CD4-positive, alpha-beta T cell treated with Interleukin-1 beta for 1 hour (primary cell): Measurements from ENCODE around the gene EXOC2.
A peak's percentile ranks its signal among the peaks of the same experiment; 100 is the strongest.
"Not testable (repeated sequence)": the region's sequence is repeated elsewhere in the genome, so short reads cannot be mapped to it uniquely, and the experiment has no call there.

Experiments used
- DNase-seq, 2 donors: peaks; one replicate each; pipeline ENCODE4 v3.0.0-alpha.2; 2020 to 2022

EXOC2 gene

DNA sequence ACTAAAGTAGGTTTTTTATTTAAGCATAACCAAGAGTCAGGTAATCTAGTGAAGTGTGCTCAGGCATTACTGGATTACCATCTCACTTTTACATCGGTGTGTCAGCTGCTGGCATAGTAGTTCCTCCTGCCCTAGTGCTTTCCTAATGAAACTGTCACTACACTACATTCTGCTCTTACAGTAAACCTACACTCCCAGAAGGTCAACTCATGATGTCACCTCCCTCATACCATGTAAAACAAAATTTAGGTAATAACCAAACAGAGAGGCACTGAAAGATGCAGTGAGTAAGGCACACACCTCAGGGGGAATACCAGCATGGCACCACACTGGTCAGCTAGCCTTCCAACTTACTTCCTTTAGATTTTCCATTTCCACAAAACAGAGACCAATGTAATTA, 59.3 kb downstream of the EXOC2 start:
- DNase-seq: no peak

DNA sequence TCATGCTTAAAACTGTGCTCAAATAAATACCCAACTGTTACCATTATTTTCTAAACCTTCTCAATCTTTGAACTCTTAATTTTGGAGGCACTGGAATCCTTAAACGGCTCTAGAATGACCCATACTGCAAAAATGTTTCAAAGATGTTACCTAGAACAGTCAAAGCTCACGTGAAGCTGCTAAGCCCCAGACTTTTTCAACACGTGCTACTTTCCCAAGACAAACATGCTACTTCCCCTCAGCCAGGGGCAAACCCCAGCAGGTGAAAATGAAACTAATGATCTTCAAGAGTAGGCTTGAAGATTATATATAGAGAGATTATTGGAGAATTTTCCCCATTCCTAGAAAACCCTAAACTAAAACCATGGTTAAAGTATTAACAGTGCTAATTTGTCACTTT, 64.2 kb downstream of the EXOC2 start:
- no peak for DNase-seq

DNA sequence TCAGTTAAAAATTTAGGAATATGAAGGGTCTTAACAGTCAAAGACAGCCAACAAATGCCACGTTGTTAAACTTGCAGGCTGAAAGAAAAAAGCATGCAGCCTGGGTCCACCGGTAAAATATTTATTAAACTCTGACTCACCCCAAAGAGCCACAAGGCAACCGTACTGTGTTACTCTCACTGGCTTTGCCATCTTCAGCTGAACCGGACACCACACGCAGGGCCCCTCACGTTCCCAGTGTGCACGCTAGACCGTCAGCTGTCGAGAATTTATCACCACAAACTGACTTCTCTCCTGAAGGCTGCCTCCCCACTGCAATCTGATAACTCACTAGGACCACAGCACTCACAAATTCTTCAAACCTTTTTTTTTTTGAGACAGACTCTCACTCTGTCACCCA, 66.7 kb downstream of the EXOC2 start:
- no peak for DNase-seq

DNA sequence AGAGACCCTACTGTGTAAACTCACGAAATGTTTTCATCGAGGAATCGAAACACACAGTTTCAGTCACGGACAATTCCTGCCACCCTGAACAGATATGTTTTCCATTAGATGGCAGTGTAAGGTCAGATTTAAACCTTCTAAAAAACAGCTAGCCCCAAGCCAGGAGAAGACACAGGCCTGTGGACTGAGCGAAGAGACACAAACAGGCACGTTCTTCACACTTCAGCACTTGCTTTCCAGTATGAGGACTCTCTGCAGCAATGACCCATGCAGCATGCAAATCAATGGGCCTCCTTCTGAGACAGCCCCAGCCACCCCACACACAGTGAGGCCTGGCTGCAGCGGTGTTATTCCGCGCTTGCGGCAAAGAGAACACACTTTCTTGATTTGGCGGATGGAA, 68.0 kb downstream of the EXOC2 start:
- DNase-seq: no peak

DNA sequence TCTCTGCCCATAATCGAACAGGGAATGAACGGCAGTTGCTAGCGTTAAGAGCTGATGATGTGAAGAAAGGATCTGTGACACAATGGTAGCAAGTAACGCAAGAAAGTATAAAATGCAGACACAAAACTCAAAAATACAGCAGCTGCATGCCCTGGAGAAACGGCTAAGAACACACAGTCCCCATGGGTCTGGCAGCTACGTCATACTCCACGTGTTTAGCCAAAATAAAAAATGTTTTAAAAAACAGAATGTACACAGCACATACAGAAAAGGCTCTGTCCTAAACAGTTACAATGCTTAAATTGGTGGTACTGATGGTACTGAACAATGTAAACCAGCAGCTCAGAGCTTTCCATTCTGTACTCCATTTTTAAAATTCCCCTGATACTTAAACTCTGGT, 70.5 kb downstream of the EXOC2 start:
- DNase-seq: no peak

DNA sequence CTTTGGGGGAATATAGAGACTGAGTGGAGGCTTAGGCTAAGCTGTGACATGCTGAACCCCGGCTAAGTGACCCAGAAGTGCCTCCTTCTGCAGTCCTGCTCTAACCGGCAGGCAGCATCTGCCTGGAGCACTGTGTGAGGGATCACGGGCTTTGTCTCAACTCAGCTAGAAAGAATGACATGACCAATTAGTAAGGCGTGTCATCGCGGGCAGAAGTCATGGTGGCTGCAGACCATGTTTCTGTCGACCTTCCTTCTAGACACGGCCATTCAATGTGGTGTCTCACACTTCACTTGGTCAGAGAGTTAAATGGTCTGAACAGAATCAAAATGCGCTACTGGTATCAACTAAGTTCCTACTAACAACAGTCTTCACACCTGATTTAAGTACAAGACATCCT, 71.0 kb downstream of the EXOC2 start:
- no peak for DNase-seq

DNA sequence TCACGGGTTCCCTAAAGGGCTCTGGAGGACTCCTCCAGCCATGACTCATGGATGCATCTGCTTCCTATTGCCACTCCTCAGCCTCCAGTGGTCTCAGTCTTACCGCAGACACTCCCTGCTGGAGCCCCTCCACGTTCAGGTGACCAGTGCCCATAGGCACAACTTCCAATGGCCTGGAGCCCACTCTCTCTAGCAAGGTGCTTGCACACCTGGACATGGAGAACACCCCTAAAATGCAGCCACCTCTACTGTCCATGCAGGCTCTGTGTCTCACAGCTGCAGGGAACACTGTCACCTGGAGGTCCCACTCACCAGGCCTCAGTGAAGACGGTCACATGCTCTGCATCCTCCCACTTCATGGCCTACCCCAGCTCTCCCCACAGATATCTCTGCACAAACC, 72.0 kb downstream of the EXOC2 start:
- DNase-seq: no peak

DNA sequence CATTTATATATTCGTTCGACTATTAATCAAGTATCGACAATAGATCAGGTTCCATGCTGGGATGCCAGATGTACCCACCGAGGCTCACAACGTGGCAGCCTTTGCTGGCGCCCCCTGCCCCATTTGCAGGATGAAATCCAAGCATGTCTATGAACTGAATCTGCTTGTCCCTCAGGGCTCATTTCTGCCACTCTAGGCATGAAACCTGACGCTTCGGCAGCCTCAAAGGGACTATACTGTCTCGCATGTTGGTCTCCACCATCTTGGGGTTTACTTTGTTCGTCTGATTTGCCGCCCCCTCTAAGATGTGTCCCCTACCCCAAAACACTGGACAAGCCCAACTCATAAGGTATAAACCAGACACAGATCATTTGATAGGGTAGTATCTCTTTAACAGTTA, 72.8 kb downstream of the EXOC2 start:
- no peak for DNase-seq

DNA sequence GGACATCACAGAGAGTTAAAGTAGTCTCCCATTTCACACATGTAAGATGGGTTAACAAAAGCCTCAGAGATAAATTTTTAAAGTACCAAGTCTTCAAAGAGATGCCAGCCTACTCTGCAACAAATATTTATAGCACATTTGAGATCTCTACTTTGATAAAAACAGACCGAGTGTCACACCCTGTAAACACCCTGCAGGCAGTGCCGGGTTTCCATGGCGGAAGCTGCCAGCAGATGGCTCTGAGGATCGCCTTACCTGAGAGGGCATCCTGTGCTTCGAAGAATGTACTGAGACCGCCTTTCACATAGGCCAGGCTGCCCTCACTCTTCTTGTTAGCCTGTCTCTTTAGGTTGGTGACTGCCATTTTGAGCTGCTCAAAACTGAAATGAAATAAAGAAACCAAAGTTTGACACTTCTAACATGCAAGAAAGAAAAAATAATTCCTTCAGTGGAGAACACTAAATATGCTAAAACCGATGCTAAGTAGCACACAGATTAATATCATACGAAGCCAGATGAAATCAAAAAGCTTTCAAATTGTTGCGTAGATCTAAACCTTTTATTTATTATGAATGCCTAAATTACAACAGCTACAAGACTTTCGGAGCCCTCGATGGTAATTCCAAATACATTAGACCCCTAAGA, 75.4 kb downstream of the EXOC2 start:
- peak in 1 of 2 donors; percentile 11 for DNase-seq

DNA sequence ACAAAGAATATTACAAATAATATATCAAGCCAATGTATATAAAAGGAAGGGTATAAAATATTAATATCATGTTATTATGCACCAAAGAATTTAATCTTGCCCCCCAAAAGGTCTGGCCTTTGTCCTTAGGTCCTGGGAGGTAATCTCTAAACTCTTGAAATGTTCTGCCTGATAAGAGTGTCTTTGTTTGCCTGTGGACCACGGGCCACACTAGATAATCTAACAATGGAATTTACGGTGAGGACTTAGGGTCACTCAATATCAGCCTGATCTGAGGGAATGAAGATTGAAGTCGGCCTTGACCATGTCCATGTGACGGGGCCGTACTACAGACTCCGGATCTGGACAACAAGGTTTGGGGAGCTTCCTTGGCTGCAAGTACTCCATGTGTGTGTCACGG, 79.0 kb downstream of the EXOC2 start:
- no peak for DNase-seq

DNA sequence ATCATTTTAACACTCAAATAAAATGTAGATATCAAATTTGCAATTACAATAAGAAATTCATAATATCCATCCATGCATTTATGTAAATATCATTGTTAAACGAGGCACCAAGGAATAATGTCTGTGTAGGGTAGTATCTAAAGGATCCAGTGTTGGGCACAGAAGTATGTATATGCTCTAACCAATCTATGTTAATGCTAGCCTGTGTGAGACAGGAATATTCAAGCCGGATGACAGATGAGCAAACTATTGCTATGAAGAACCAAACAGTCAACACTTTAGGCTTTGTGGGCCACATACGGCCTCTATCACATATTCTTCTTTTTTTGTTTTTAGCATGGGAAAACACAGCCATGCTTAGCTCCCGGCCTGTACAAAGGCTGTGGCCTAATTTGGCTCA, 81.0 kb downstream of the EXOC2 start:
- no peak for DNase-seq

DNA sequence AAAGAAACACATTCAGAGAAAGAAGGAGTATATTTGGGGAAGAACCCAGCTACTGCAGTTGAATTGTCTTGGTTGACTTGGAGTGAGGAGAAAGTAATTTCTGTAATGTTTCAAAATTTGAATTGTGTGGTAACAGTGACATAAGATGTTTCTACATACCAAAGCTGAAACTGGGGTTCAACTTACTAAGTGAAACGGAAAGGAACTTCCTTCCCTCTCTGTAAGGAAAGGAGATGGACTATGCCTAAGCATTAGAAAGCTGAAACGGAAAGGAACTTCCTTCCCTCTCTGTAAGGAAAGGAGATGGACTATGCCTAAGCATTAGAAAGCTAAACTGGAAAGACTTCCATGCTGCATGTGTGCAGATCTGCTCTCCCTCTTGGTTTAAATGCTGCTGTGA, 82.1 kb downstream of the EXOC2 start:
- DNase-seq: no peak

DNA sequence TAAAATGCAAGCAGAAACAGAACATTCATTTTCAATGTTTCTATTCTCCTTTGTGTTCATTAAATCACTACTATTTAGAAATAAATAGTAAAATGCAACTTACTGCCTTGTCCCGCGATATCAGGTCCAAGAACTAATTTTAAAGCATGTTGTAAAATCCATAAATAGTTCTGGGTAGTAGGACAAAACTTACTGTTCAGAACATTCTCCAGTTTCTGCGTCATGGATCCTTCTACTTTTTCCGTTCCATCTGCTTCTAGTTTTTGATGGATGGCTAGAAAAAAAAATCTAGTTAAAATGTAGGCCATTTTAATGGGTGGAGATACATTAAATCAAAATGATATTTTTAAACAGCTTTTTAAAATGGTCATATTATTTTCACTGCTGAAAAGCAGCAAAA, 83.0 kb downstream of the EXOC2 start:
- DNase-seq: no peak

DNA sequence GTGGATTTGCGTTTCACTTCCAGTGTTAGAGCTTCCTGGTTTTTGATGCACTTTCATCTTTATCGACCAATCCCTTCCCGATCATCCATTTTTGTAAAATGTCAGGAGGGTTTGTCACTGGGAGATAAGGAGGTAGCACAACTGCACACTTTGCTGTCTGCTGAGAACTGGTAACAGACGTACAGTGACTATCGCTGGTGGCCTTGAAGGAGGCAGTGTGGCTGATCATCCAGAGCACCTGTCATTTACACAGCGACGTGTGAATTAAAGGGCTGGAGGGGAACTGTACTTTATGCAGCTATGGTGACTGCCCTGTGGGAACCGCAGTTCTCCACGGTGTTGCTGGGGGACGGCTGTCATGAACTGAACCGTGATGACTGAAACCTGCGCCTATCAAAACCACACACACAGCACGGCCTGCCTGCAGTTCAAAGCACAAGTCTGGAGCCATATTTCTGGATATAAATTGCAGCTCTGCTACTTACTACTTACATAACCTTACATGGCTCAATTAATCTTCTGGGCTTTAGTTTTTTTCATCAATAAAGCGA, 86.0 kb downstream of the EXOC2 start:
- DNase-seq: no peak

DNA sequence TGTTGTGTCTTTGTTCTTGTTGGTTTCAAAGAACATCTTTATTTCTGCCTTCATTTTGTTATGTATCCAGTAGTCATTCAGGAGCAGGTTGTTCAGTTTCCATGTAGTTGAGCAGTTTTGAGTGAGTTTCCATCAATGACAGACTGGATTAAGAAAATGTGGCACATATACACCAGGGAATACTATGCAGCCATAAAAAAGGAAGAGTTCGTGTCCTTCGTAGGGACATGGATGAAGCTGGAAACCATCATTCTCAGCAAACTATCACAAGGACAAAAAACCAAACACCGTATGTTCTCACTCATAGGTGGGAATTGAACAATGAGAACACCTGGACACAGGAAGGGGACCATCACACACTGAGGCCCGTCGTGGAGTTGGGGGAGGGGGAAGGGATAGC, 87.0 kb downstream of the EXOC2 start:
- DNase-seq: not testable (repeated sequence)

DNA sequence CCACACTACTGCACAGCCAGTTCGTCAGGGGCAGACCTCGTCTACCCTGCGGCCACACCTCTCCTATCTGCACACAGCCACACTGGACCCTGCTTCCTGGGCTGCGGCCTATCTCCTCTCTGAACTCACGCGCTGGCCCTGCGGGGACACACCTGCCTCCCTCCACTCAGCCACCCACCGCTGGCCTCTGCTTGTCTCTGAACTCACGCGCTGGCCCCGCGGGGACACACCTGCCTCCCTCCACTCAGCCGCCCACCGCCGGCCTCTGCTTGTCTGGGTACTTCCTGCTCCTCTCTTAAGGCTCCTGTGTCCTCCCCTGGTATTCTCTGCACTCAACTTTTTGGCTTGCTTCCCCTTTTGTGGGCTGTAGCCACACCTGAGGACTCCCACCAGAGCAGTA, 88.4 kb downstream of the EXOC2 start:
- DNase-seq: no peak

DNA sequence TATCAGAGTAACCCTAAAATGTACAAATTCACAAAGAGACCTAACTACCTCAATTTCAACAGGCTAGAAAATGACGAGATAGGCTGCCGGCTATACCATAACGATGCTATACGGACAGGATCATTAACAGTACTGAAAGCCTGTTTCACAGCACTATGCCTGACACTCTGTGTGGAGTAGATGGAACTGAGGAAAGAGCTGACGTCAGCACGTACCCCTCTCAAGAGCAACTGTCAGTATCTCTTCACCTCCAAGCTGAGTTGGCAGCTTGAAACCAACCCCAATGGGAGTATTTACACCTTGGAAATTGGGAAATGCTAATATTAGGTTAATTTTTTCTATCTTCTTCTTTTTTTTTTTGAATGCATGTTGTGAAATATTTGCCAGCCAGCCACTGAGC, 89.7 kb downstream of the EXOC2 start:
- no peak for DNase-seq

DNA sequence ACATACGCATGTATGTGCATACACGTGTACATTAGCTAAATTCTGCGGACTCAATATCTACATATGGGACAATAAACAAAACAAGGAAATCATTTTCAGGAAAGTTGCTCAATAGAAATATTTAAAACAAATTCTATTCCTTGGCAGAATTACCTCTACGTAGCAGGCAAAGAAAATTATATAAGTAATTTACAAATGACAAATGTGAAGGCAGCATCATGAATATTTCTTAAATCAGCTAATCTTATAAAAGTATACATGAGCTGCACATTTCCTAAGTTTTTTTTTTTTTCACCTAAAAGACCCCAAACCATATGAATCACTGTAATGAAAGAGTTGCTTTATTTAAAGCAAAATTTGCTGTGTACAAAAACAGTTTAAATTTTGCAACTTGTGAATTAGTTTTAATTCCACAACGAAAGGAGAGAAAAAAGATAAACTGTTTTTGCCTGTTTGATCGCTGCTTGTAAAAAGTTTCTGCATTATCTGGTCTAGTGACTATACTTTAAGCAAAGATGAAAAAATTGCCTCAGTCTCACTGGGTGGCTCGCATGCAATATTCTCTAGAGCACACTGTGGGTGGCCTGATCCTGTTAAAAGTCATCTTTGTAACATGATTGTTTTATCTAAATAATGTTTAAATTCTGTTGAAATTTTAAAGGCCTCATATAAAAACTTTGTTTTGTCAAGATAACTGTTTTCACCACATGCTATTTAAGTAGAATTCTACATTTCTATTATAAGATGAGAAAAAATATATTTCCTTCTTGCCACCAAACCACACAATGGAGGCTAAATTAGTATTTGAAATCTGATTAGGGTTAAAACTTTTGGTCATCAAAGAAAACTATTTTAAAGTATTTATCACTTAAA, 93.1 kb downstream of the EXOC2 start:
- no peak for DNase-seq

DNA sequence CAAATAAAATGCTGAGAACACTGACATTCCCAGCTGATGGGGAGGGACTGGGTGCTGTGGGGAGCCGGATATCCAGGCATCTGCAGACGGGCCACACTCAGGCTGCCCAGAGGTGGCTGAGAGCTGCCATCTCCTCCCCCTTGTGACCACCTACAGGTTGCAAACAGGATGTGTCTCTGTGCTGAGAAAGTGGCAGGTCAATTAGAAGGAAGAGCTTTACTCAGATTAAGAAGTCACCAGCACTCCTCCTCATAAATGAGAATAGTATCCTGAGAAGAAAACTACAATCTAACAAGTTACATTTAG, 99.1 kb downstream of the EXOC2 start:
- DNase-seq: no peak

DNA sequence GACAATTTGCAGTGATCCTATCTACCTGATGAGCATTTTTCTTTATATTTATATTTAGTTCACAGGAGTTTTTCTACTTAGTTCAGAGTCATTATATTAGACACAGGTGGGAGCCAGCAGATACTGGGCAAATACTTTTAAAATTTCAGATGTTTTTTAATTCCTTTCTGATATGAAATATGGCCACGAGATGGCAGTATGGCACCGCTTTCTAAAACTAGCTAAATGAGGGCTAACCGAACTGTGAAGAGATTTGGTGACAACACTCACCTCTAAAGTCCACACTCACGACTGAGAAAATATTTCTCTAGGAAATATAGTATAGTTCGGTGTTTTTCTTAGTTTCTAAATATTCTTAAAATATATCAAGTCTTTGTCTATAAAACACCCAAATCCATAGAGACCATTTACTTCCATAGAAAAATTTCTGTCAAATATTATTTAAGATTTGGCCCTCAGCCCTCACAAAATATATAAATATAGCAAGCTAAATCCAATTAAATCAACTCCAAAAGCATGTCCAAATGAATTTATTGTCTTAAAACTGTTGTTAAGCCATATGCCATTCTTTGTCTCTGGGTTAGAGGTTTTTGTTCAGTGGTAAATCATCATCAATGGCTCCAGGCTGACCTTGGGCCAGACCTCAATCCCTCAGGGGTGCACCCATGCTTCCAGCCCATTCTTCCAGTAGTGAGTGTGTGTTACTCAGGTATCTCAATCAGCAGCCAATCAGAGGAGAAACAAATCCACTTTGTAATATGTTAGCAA, 99.6 kb downstream of the EXOC2 start:
- DNase-seq: peak; percentile 35 to 71

DNA sequence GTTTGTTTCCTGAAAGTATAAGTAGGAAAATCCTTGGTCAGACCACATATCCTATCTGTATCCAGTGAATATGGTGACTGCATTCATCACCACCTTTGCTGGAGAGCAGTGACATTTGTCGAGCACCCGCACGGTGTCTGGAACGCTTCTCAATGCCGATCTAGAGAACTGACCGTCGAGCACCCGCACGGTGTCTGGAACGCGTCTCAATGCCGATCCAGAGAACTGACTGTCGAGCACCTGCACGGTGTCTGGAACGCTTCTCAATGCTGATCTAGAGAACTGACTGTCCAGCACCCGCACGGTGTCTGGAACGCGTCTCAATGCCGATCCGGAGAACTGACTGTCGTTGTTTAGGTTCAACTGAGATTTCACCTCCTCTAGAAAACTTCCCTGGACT, 103.8 kb downstream of the EXOC2 start:
- no peak for DNase-seq

DNA sequence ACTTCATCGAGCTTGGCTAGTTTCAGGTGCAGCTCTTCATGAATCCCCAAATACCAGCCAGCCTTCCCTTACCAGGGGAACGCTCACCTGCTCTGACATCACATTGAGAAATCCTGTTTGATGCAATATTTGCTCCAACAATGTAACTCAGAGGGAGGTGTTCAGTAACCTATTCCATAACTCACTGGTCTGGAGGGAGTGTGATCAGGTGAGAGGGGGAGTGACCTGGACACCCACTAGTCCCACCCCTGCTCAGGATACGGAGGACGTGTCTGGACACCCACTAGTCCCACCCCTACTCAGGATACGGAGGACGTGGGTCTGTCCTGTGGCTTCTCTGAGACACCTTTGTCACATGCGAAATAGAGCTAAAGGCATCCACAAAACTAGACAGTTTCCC, 106.4 kb downstream of the EXOC2 start:
- DNase-seq: no peak

DNA sequence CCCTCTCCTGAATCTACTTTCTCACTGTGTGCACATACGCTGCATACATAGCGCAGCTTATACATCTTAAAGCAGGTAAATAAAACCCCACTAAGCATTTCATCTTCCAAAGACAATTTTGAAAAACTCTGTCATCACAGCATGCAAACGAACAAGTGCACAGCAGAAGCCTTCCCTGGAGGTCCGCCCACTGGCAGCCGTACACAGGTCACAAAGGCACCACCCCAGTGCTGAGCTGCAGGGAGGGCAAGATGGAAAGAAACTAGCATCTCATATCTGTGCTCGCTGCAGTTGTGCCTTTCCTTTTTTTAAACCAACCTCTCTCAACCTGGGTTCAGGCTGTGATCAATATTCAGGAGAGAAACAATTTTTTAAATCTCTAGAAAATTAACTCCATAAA, 109.3 kb downstream of the EXOC2 start:
- no peak for DNase-seq

DNA sequence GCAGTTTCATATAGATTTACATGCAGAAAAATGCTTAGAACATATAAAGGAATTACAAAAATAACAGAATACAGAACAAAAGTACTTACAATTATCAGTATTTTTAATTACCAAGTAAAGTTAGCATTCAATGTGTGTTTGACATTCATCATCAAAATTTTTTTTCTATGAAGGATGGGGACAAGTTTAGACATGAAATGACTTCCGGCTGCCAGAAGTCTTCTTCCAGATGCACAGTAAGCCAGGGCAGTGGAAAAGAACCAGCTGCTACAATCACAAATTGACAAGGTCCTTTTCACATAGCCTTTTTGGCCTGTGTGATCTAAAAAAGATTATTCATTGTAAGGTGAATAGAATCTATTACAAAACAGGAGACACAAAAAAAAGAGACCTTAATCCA, 109.8 kb downstream of the EXOC2 start:
- DNase-seq: no peak
